A549 treated with CpdA at 1 μM for 4 hours (cell line): ENCODE results near the gene SPINDOC. TPM values are rescaled to one million over a fixed set of nuclear protein-coding genes. Genes with fewer than 3 reads are reported as not detected.

Source experiments
- total RNA-seq: library from RNA; stranded (reverse); fragments of 200-300 nt; extraction: Qiagen RNA extraction; gene quantifications from 5 replicates; pipeline ENCODE4 v1.2.3, GENCODE V29; 2022; ENCODE audit warnings: low read depth

Gene SPINDOC, protein sequence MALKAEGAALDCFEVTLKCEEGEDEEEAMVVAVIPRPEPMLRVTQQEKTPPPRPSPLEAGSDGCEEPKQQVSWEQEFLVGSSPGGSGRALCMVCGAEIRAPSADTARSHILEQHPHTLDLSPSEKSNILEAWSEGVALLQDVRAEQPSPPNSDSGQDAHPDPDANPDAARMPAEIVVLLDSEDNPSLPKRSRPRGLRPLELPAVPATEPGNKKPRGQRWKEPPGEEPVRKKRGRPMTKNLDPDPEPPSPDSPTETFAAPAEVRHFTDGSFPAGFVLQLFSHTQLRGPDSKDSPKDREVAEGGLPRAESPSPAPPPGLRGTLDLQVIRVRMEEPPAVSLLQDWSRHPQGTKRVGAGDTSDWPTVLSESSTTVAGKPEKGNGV
- 37.7 to 55.9 TPM (median 51.5 TPM) in 5 replicates for total RNA-seq

GRCh38 chr11:63813035-63813562, at the start of gene SPINDOC:
TSS of gene SPINDOC (plus strand) at chr11:63813456. CDS start at chr11:63813687, 231 bp downstream.

GRCh38 chr11:63768237-63769041, 44.8 kb upstream of the SPINDOC start, which contains the start of gene ZFTA:
TSS of gene ZFTA (minus strand) at chr11:63768775. CDS start at chr11:63768622, 153 bp downstream.

DNA sequence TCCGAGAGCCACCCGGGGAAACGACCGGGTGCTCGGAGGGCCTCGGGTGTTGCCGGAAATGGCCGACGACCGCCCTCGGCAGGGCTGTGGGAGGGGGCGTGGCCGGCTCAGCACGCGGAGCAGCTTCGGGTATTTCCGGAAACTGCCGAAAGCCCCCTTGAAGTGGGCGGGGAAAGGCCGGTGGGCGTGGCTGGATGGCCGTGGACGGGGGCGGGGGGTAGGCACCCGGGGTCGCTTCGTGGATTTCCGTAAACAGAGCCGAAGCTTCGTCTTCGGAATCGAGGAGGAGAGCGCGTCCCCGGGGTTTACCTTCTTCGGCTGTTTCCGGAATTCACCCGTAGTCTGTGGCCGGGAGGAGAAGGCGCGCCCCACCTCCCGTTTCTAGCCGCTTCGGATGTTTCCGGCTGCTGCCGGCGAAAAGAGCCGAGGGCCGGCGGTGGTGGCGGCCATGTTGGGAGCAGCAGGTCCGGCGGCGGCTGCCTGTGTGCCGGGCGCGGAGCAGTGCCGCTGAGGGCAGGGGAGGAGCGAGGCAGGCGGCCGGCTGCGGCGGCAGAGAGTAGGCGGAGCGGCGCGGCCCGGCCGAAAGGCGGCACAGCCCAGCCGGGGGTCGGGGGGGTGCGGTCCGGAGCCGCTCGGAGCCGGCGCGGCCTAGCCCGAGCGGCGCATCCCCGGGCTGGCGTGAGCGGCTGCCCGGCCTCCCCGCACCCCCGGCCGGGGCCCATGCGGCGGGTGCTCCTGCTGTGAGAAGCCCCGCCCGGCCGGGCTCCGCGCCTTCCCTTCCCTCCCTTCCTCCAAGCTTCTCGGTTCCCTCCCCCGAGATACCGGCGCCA, 25.6 kb downstream of the SPINDOC start, which contains the start of gene MARK2:
MARK2 (plus strand) TSS at position 433 of the 830 bp plus-strand sequence; CDS start at position 830, 397 bp downstream.

Other genes with a start within 250 kb of the SPINDOC start
- gene PLAAT3, start 199.0 kb upstream of the SPINDOC start, total RNA-seq, result 38.5 to 56.5 TPM (median 51.8 TPM) in 5 replicates
- 26.9 to 34.1 TPM (median 31.7 TPM) in 5 replicates for gene ATL3, start 142.1 kb upstream of the SPINDOC start, total RNA-seq
- gene RTN3, start 132.0 kb upstream of the SPINDOC start, total RNA-seq, result 97.2 to 107 TPM (median 102 TPM) in 5 replicates
- gene ZFTA, start 44.7 kb upstream of the SPINDOC start, total RNA-seq, result 5.7 to 7.1 TPM (median 6.9 TPM) in 5 replicates
- 22.9 to 26.2 TPM (median 24.3 TPM) in 5 replicates for gene MARK2, start 25.7 kb downstream of the SPINDOC start, total RNA-seq
- gene RCOR2, start 103.7 kb downstream of the SPINDOC start, total RNA-seq, result 0.55 to 1.1 TPM (median 1.0 TPM) in 5 replicates
- 15.1 to 19.0 TPM (median 18.3 TPM) in 5 replicates for gene NAA40, start 125.5 kb downstream of the SPINDOC start, total RNA-seq
- 629 to 1,059 TPM (median 1,023 TPM) in 5 replicates for gene COX8A, start 161.2 kb downstream of the SPINDOC start, total RNA-seq
- gene OTUB1, start 173.0 kb downstream of the SPINDOC start, total RNA-seq, result 109 to 134 TPM (median 129 TPM) in 5 replicates
- gene FLRT1, start 222.5 kb downstream of the SPINDOC start, total RNA-seq, result 0.05 to 0.09 TPM (median 0.08 TPM) in 4 of 5 replicates, not detected in the other